GM20000 (cell line): ENCODE results near the gene RIC8A.

Source experiments
- DNase-seq: peaks from one replicate; pipeline ENCODE4 v3.0.0; 2012; ENCODE audit warnings: low spot score
- CTCF ChIP-seq: IDR thresholded peaks from 2 replicates; pipeline ENCODE4 v1.5.1; 2012; ENCODE audit warnings: mild to moderate bottlenecking, control low read depth; ENCODE audit errors: extremely low read depth, missing control alignments

RIC8A gene

DNA sequence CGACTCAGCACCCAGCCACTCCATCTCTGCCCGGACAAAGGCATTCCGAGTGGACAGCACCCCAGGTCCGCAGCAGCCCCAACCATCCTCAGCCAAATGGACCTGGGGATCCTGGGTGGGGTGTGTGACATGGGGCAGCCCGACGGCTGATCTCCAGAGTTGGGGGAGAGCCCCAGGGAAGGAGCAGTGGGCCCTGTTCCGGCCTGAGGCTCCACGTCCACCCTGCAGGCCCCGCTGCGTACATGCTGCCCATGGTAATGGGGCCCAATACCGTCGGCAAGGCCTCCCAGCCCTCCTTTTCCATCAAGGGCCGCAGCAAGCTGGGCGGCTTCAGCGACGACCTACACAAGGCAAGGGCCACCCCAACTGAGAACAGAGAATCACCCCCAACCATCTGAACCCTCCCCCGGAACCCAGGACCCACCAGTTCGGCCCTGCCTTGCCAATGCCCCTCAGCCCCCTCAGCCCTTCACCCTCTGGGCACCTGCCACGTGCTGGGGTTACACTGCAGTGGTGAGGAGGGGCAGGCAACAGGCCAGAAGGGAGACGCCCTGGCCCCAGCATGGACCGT, 9.2 kb upstream of the RIC8A start:
- TF ChIP-seq CTCF: no peak
- no peak for DNase-seq

GRCh38 chr11:199004-199581, 8.4 kb upstream of the RIC8A start:
- DNase-seq: no peak
- TF ChIP-seq CTCF: no peak

DNA sequence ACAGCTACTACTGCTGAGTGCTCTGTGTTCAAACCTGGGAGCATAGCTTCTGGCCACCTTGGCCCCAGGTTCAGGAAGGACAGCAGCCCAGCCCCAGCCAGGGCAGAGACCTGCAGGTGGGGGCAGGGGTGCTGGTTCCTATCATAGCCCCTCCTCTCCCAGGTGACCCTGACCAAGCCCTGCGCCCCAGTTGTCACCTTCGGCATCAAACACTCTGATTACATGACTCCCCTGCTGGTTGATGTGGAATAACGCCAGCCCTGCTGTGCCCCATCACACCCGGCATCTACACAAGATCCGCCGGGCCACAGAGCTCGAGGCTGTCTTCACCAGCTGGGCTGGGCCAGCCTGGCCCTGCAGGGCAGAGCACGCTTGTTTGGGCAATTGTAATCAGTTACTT, 7.7 kb upstream of the RIC8A start:
- no peak for TF ChIP-seq CTCF
- no peak for DNase-seq

DNA sequence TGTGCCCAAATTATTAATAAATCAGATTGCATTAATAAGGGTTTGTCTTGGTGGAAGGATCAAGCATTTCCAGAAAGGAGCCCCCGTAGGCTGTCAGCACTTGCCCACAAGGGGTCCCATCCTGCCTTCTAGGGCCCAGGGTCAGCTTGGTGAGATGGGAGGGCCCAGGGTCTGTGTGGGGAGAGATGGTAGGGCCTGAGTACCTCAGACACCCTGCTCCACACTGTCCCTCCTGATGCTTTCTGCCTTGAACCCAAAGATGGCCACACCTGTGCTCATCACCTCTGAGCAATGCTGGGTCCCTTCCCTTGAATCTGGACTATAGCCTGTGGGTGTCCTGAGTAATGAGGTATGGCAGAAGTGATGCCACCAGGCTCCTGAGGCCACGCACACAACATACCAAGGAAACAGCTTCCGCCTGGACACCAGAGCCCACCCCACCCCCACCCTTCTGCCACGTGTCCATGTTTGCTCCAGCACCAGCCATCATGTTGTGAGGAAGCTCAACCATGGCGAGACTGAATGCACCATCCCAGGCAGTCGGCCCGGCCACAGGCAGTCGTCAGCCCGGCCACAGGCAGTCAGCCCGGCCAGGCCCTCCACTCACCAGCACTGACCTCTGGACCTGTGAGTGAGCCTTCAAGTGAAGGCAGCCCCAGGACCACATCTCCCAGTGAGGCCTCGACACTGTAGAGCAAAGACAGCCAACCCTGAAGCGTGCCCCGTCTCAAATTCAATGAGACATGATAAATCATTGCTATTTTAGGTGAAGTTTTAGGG, 7.1 kb upstream of the RIC8A start:
- TF ChIP-seq CTCF: no peak

DNA sequence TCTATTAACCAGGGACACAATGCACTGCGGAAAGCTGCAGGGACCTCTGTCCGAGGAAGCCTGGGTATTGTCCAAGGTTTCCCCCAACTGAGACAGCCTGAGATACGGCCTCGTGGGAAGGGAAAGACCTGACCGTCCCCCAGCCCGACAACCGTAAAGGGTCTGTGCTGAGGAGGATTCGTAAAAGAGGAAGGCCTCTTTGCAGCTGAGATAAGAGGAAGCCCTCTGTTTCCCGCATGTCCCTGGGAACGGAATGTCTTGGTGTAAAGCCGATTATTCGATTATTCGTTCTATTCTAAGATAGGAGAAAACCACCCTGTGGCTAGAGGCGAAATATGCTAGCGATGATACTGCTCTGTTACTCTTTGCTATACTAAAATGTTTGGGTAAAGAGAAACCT, 5.5 kb upstream of the RIC8A start:
- no peak for DNase-seq
- TF ChIP-seq CTCF: no peak

More for the DNA sequence above, 7.1 kb upstream of the RIC8A start:
- DNase-seq: no peak

DNA sequence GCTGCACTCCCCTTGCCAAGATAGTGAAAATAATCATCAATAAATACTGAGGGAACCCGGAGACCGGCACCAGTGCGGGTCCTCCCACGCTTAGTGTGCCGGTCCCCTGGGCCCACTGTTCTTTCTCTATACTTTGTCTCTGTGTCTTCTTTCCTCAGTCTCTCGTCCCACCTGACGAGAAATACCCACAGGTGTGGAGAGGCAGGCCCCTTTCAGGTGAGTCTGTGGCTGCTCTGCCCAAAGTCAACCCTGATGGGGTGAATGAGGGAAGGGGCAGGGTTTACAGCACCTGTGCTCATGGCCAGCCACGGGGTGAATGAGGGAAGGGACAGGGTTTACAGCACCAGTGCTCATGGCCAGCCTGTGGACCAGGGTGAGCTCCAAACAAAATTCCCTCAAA, 5.0 kb upstream of the RIC8A start:
- TF ChIP-seq CTCF: no peak
- no peak for DNase-seq
